SHP77 treated with DMSO at 0.1 percent for 48 hours (cell line): ENCODE measurements around the gene RHBDL2.
"Not testable (repeated sequence)": the region's sequence is repeated elsewhere in the genome, so short reads cannot be mapped to it uniquely, and the experiment has no call there.

Experiments used
- DNase-seq: peaks from one replicate; lab custom pipeline; 2025; lab: John Stamatoyannopoulos, UW

RHBDL2 gene

DNA sequence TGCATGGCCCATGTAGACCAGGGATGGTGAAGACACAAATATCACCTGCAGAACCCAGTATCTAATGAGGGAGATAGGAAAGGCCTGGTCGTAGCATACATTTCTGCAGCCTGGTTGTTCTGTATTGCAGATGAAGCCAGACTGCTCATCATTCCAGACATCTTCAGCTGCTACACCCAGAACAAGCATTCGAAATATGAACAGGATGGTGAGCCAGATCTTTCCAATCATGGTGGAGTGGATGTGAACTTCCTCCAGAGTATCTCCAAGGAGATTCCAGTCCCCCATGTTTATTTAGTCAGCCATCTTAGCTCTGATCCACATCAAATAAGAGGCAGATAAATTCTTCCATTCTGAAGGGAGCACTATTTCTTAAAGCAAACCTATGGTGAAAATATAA, 65.8 kb downstream of the RHBDL2 start:
- no peak for DNase-seq

- peak; percentile 93 for DNase-seq
Observed at GRCh38 chr1:38873027-38873969, 68.3 kb downstream of the RHBDL2 start, which contains the start of gene MYCBP. Gene MYCBP, minus strand, starts transcription at chr1:38873348. Its CDS starts 43 bp downstream, at chr1:38873305.

- no peak for DNase-seq
Observed at GRCh38 chr1:38872401-38873026, 69.1 kb downstream of the RHBDL2 start.

- no peak for DNase-seq
Observed at GRCh38 chr1:38870996-38871395, 70.6 kb downstream of the RHBDL2 start.

DNA sequence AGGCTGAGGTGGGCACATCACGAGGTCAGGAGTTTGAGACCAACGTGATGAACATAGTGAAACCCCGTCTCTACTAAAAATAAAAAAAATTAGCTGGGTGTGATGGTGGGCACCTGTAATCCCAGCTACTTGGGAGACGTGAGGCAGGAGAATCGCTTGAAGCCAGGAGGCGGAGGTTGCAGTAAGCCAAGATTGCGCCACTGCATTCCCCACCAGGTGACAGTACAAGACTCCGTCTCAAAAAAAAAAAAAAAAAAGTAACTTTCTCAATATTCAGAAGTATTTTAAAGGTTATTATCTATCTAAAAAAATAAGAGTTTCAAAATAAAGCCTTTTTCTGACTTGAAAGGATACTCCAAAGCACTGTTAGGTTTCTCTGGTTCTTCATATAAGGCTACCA, 74.4 kb downstream of the RHBDL2 start:
- DNase-seq: no peak

DNA sequence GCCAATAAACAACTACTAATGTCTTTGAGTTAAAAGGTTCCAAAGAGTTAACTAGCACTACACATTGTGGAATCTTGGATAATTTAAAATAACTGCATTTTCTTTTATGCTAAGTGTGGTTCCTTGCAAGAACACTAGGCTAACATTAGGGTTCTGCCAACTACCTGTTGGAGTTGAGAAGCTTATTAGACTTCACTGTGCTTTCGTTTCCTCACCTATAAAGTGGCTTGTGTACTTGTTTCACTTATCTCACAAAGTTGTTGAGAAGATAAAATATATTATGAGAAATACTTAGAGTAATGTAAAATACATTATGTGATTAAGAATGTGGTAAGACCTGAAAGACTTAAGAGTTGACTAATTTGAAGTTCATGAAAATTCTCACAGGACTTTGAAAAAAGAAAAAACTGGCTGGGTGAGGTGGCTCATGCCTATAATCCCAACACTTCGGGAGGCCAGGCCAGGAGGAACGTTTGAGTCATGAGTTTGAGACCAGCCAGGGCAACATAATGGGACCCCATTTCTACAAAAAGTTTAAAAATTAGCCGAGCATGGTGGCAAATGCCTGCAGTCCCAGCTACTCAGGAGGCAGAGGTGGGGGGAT, 76.4 kb downstream of the RHBDL2 start:
- no peak for DNase-seq

- no peak for DNase-seq
Observed at GRCh38 chr1:38860454-38860795, 81.2 kb downstream of the RHBDL2 start.

DNA sequence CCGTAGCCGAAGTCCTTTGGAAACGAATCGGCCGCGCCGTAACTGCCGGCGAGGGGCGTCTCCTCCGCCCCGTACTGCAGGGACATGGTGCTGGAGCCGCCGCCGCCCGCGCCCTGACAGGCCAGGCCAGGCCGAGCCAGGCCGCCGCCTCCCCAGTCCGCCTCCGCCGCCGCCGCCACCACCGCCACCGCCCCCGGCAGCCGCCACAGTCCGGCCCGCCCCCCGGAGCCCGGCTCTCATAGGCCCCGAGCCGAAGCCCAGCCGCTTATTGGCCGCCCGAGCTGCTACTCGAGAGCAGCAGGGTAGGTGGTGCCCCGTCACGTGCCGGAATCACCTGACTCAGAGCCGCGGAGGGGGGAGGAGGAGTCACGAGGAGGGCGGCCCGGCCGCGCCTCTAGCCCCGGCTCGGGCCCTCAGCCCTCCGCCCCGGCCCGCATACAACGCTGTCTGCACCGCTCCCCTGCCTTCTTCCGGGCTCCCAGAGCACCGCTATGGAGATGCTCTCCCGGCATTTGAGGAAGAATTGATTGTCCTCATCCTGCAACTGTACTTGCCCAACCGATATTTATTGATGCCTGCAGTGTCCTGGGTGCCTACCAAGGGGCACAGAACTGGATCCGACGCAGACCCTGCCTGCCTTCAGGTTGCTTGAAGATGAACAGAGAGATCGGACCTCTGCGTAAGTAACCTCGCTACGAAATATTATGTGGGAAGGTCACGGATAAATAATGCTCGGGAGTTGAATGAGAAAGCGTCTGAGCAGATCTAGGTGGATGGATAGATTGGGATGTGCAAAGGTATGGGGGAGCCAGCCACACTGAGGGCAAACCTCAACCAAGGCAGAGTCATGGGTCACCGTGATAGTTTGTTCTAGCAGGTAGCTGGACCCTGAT, 81.8 kb downstream of the RHBDL2 start, which contains the start of gene RRAGC:
Gene RRAGC, minus strand, starts transcription at position 212 of the 893 bp plus-strand sequence. Its CDS starts 126 bp downstream, at position 86.
- peak; percentile 78 for DNase-seq

DNA sequence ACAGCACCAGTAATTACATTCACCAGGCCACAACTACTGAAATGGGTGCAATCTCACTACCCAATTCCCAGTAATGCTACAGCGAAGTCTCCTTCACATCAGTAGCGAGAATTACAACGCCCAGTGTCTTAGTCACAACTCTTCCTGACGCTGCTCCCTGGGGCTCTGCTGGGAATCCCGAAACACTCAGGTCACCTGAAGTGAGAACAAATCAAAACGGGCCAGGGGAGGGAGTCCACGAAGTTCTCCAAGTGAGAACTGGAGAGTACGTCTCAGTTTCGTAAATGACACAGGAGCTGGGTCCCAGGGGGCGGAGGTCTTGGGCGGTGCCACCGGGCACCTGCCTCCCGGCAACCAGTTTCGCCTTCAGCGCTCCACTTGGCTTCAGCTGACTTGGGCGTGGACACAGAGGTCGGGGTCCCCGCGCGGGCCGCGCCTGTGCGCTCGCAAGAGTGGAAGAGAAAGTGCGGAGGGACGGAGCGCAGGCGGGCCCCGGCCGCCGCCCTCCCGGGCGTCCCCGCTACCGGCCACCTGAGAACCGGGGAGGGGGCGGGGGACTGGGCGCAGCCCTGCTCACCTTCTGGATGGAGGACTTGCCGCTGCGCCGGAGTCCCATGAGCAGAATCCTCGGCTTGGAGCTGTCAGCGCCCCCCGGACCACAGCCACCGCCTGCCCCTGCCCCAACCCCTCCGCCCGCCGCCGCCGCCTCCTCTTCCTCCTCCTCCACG, 82.6 kb downstream of the RHBDL2 start:
- no peak for DNase-seq

- DNase-seq: no peak
Observed at GRCh38 chr1:38852780-38853179, 88.8 kb downstream of the RHBDL2 start.

- no peak for DNase-seq
Observed at GRCh38 chr1:38848071-38848470, 93.6 kb downstream of the RHBDL2 start.

- DNase-seq: no peak
Observed at GRCh38 chr1:38846210-38846609, 95.4 kb downstream of the RHBDL2 start.

GRCh38 chr1:38845088-38845487, 96.5 kb downstream of the RHBDL2 start:
- not testable (repeated sequence) for DNase-seq

DNA sequence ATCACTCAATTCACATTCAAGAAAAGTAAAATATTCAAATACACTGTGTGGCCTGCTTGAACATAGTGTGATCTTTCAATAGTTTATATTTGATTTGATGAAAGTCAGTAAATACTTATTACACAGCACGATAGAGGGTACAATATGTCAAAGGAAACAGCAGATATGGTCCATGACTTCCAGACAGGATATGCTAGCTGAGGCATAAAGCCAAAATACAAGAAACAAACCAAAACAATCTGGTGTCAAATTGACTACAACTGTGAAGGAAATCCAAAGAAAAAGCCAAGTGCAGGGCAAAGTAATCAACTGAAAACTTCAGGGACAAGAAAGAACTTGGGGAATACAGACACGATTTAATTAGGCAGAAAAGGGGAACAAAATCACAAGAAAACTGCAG, 101.3 kb downstream of the RHBDL2 start:
- DNase-seq: no peak

GRCh38 chr1:38839363-38839762, 102.3 kb downstream of the RHBDL2 start:
- DNase-seq: no peak

GRCh38 chr1:38836316-38836715, 105.3 kb downstream of the RHBDL2 start:
- not testable (repeated sequence) for DNase-seq
